Measurements from ENCODE around the gene BCAR1. TPM values are rescaled to one million over a fixed set of nuclear protein-coding genes. Genes with fewer than 3 reads are reported as not detected.
"Not testable (repeated sequence)": the region's sequence is repeated elsewhere in the genome, so short reads cannot be mapped to it uniquely, and the experiment has no call there.

The BCAR1 gene
- total and polyA plus RNA-seq, 10 of the 15 experiments (the other 5 are each of a cell fraction or from before 2014, with no cell fraction given): 0.13 to 14.1 (median 2.8) TPM; not detected in 1

DNA sequence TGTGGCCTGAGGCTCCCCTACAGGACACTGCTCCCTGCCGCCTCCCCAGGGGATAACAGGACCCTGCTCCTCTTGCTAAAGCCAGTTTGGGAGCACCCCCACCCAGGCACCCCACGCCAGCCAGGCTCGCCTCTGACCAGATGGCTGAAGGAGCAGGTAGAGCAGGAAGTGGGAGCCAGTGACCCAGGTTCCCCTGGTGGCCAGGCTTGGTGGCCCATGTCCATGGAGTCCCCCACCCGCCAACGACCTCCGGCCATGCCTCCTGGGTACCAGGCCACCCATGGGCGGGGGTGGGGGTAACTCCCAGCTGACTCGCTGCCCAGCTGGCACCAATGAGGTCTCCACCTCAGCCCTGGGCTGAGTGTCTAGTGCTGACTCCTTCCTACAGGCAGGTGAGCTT, 10.0 kb downstream of the BCAR1 start (continued):
- TF ChIP-seq, protein P1, sequence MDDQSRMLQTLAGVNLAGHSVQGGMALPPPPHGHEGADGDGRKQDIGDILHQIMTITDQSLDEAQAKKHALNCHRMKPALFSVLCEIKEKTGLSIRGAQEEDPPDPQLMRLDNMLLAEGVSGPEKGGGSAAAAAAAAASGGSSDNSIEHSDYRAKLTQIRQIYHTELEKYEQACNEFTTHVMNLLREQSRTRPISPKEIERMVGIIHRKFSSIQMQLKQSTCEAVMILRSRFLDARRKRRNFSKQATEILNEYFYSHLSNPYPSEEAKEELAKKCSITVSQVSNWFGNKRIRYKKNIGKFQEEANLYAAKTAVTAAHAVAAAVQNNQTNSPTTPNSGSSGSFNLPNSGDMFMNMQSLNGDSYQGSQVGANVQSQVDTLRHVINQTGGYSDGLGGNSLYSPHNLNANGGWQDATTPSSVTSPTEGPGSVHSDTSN (IDR thresholded peaks at IDR 0.05; ENCODE audit: insufficient replicate concordance, low read depth, low read length): no peak
- TF ChIP-seq SRF (IDR thresholded peaks at IDR 0.05; ENCODE audit: low read depth in 2 of 2, low read length in 2 of 2) (no peak), NRF1 (conservative IDR thresholded peaks at IDR 0.05; ENCODE audit: low read depth, low read length) (no peak), CBFB (IDR thresholded peaks at IDR 0.05; ENCODE audit: low read depth) (no peak), TARDBP (IDR thresholded peaks at IDR 0.05; ENCODE audit: borderline replicate concordance) (no peak), MYB (IDR thresholded peaks at IDR 0.05; ENCODE audit: borderline replicate concordance, low read depth, low read length) (no peak), FOXM1 (IDR thresholded peaks at IDR 0.05; ENCODE audit: low read depth, low read length) (no peak), GABPA (IDR thresholded peaks at IDR 0.05; ENCODE audit: low read depth) (no peak), SUZ12 (IDR thresholded peaks at IDR 0.05; ENCODE audit: unreplicated experiment) (no peak)

DNA sequence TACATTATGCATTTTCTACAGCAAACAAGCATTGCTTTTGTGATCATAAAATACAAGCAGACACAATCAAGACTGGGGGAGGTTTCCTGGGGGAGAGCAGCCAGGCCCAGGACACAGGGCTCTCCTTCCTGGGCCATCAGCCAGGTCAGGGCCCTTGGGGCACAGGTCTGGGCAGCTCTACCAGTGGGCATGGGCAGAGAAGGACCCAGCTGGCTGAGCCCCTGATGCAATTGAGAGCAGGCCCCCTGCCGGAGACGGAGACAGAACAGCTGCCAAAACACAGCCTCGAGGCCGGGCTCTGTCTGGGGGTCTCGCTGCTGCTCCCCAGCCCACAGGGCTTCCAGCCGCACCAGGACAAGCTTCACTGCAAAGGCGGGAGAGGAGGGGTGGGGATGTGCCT, 10.8 kb downstream of the BCAR1 start:
- ATAC-seq; H3K36me3 ChIP-seq (ENCODE audit: control insufficient read depth in 2 of 2, insufficient read depth in 2 of 2, low read length in 1 of 2); H3K27ac ChIP-seq (ENCODE audit: control insufficient read depth, insufficient read depth); intact Hi-C loops (cut with micrococcal nuclease; ENCODE audit: unreplicated experiment); H3K27me3 ChIP-seq (replicated peaks in 1 of 2; ENCODE audit: control insufficient read depth in 2 of 2, insufficient read depth in 2 of 2, low read length in 1 of 2); DNase-seq (ENCODE audit: low read depth, low spot score); POLR2A ChIA-PET; H4K20me1 ChIP-seq (ENCODE audit: control insufficient read depth, insufficient read depth); in situ Hi-C loops (cut with MboI); H3K79me2 ChIP-seq (ENCODE audit: control insufficient read depth, insufficient read depth, low read length); BruUV-seq (replicated peaks); H3K9me3 ChIP-seq (replicated peaks; ENCODE audit: control insufficient read depth, insufficient read depth, low read length); FAIRE-seq; CTCF ChIA-PET; H3K9ac ChIP-seq (ENCODE audit: control insufficient read depth, insufficient read depth, low read length); H3K4me3 ChIP-seq; H3K4me2 ChIP-seq (ENCODE audit: control insufficient read depth, insufficient read depth); H2AFZ ChIP-seq (ENCODE audit: control insufficient read depth, low read depth, low read length); RAD21 ChIA-PET (ENCODE audit: unreplicated experiment): not testable (repeated sequence)
- WGBS (ENCODE audit: insufficient coverage, insufficient replicate concordance, low lambda C conversion rate, missing lambda C conversion rate): 82% methylated on average over 7 of the region's 7 CpGs
- SMC1A ChIA-PET (ENCODE audit: uncharacterized antibody, unreplicated experiment): interaction anchor here (1.6 kb wide), 1 partner anchor 145 kb away, joined by 3 read pairs; no protein-coding TSS in a partner anchor
- H3K4me1 ChIP-seq (ENCODE audit: control insufficient read depth, insufficient read depth, low read length): peaks cover 18% of the 10 kb centered on the region
